HFFc6 (cell line): Measurements from ENCODE around the gene RPL10A. TPM values are rescaled to one million over a fixed set of nuclear protein-coding genes. Genes with fewer than 3 reads are reported as not detected.
"Not testable (repeated sequence)": the region's sequence is repeated elsewhere in the genome, so short reads cannot be mapped to it uniquely, and the experiment has no call there.

Experiments
- DNase-seq: peaks from one replicate; pipeline ENCODE4 v3.0.0-alpha.2; 2018
- H3K27ac Mint-ChIP-seq: 2 replicates; pipeline ENCODE4 v1.8.0; 2020; ENCODE audit warnings: mild to moderate bottlenecking, mixed read lengths
- H3K27me3 Mint-ChIP-seq: 2 replicates; pipeline ENCODE4 v1.8.0; 2021; ENCODE audit warnings: mild to moderate bottlenecking, moderate library complexity, mixed read lengths; ENCODE audit not compliant: insufficient read depth
- H3K36me3 Mint-ChIP-seq: 2 replicates; pipeline ENCODE4 v1.8.0; 2021; ENCODE audit warnings: low read depth, mixed read lengths
- H3K4me1 Mint-ChIP-seq: 2 replicates; pipeline ENCODE4 v1.8.0; 2020; ENCODE audit warnings: low read depth, mixed read lengths
- H3K4me3 Mint-ChIP-seq: 2 replicates; pipeline ENCODE4 v1.8.0; 2020; ENCODE audit warnings: mild to moderate bottlenecking, moderate library complexity, mixed read lengths
- H3K9me3 Mint-ChIP-seq: 2 replicates; pipeline ENCODE4 v1.8.0; 2020; ENCODE audit warnings: mild to moderate bottlenecking, mixed read lengths
- total RNA-seq, 6 experiments: library from RNA; stranded (reverse); fragmentation: NEBNext Ultra II Directional; extraction: Animal tissue kit (Norgen Biotek cat#: 25700); gene quantifications; 2 replicates in 1 of 6; 3 replicates in 5 of 6; pipeline ENCODE4 v1.2.3, GENCODE V29; 2021
- TF ChIP-seq, protein P1 (sequence below): fragments of 200-600 bp; sonication (generic); IDR thresholded peaks from 2 replicates; pipeline ENCODE4 v1.5.0; 2021; ENCODE audit warnings: antibody characterized with exemption, mild to moderate bottlenecking

Gene RPL10A
- total RNA-seq, 6 experiments from 2014 or later: 1,220 to 1,355 (median 1,285) TPM

GRCh38 chr6:35427435-35427834 lies 40.8 kb upstream of the RPL10A start:
- Mint-ChIP-seq H3K9me3 (peaks cover 15% of the 10 kb centered on the region), H3K4me3 (0 out of 2 replicates have a peak overlapping the region, but pooled peaks have one; percentile 70), H3K4me1 (peaks cover 50% of the 10 kb centered on the region), H3K27me3 (peaks cover 4% of the 10 kb centered on the region), H3K36me3 (peaks cover 40% of the 10 kb centered on the region), H3K27ac (peak overlapping the region; percentile 90)
- no peak for DNase-seq
- TF ChIP-seq, protein P1, sequence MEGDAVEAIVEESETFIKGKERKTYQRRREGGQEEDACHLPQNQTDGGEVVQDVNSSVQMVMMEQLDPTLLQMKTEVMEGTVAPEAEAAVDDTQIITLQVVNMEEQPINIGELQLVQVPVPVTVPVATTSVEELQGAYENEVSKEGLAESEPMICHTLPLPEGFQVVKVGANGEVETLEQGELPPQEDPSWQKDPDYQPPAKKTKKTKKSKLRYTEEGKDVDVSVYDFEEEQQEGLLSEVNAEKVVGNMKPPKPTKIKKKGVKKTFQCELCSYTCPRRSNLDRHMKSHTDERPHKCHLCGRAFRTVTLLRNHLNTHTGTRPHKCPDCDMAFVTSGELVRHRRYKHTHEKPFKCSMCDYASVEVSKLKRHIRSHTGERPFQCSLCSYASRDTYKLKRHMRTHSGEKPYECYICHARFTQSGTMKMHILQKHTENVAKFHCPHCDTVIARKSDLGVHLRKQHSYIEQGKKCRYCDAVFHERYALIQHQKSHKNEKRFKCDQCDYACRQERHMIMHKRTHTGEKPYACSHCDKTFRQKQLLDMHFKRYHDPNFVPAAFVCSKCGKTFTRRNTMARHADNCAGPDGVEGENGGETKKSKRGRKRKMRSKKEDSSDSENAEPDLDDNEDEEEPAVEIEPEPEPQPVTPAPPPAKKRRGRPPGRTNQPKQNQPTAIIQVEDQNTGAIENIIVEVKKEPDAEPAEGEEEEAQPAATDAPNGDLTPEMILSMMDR: no peak

DNA sequence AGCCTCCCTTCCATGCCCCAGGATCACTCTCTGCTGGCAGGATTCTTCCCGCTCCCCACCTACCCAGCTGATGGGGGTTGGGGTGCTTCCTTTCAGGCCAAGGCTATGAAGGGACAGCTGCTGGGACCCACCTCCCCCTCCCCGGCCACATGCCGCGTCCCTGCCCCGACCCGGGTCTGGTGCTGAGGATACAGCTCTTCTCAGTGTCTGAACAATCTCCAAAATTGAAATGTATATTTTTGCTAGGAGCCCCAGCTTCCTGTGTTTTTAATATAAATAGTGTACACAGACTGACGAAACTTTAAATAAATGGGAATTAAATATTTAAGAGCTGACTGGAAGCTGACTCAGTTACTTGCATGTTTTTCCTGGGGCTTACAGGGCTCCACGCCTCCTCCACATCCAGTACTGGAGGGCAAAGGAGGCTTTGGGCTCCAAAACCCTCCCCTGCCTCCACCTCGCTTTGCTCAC lies 40.3 kb upstream of the RPL10A start:
- DNase-seq: peak; percentile 75
- peaks cover 40% of the 10 kb centered on the region for H3K36me3 Mint-ChIP-seq
- peaks cover 50% of the 10 kb centered on the region for H3K4me1 Mint-ChIP-seq
- peak overlapping the region; percentile 70 for H3K4me3 Mint-ChIP-seq
- peaks cover 15% of the 10 kb centered on the region for H3K9me3 Mint-ChIP-seq
- peak overlapping the region; percentile 90 for H3K27ac Mint-ChIP-seq
- TF ChIP-seq, protein P1: no peak
- peaks cover 4% of the 10 kb centered on the region for H3K27me3 Mint-ChIP-seq

DNA sequence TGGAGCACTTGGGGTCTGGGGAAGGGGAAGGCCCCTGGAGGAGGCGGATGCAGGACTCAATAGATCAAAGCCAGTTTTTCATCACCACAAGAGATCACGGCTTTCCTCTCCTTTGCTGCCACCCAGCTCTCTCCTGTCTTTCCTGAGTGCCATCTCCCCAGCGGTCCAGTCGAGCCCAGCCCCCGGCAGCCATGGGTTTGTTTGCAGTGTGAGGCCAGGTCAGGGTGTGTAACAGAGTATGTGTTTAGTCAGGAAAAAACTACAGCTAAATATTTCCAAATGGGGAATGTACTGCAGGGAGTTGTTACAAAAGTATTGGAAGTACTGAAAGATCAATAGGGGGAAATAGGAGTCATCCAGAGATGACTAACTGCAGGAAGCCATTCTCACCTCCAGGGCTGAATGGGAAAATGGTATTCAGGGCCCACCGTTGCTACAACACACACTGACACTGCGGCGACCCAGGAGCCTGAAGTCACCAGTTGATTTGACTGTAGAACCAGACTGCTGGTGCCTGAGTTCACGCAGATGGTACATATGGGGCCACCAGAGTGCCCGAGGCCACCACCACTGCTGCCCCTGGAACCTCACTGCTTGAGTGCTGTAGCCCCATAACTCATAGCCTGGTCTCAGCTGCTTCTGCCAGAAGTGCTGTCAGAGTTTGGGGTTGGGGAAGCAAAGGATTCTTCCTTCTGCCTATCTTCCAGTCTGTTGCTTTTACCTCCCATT lies 39.6 kb upstream of the RPL10A start:
- peaks cover 40% of the 10 kb centered on the region for H3K36me3 Mint-ChIP-seq
- DNase-seq: no peak
- H3K9me3 Mint-ChIP-seq: peaks cover 15% of the 10 kb centered on the region

DNA sequence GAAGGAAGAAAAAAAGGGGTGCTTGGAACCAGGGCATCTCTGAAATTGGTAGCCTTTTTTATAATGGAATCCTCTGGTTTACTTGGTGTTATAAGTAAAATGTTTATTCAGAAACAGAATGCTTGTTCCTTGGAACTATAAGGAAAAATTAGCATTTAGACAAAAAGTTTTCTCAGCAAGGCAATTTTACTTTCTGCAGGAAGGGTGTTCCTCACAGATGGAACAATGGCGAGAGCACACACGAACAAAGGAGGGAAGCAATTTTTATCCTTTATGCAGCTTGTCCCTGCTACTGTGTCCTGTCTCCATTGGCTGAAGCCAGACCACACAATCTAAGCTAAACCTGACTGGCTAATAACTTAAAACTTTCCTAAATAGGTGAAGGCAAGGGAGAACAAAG lies 38.7 kb upstream of the RPL10A start:
- peaks cover 15% of the 10 kb centered on the region for H3K9me3 Mint-ChIP-seq
- no peak overlapping the region for H3K4me3 Mint-ChIP-seq
- TF ChIP-seq, protein P1: no peak
- peak overlapping the region; percentile 90; the same call in 1 of the 2 replicates for H3K27ac Mint-ChIP-seq
- DNase-seq: no peak
- peaks cover 35% of the 10 kb centered on the region for H3K36me3 Mint-ChIP-seq
- peaks cover 2% of the 10 kb centered on the region for H3K27me3 Mint-ChIP-seq
- peaks cover 49% of the 10 kb centered on the region for H3K4me1 Mint-ChIP-seq

More for the DNA sequence above, 39.6 kb upstream of the RPL10A start:
- TF ChIP-seq, protein P1: peak; percentile 17; the same call in 1 of the 2 replicates
- H3K4me1 Mint-ChIP-seq: peaks cover 50% of the 10 kb centered on the region
- H3K27me3 Mint-ChIP-seq: peaks cover 2% of the 10 kb centered on the region
- H3K4me3 Mint-ChIP-seq: peak overlapping the region; percentile 70
- peak overlapping the region; percentile 90 for H3K27ac Mint-ChIP-seq

DNA sequence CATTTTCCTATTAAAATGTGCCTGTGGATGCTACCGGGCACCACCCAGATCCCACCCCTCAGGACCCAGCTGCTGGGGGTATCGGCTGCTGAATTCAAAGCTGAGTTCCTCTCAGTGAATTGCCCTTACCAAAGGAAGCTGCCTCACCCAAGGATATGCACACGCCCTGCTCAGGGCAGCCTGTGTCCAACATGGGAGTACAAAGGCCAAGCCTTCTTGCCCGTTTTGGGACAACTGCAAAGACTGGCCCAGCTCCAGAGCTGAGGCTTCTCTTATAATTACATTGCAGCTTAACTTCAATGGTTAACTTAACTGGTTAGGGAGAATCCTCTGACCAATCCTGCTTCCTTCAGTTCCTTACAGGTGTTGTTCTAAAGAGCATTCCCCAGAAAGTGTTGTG lies 35.9 kb upstream of the RPL10A start:
- TF ChIP-seq, protein P1: no peak
- H3K27me3 Mint-ChIP-seq: peaks cover 2% of the 10 kb centered on the region
- peaks cover 15% of the 10 kb centered on the region for H3K9me3 Mint-ChIP-seq
- no peak overlapping the region for H3K27ac Mint-ChIP-seq
- H3K4me3 Mint-ChIP-seq: no peak overlapping the region
- DNase-seq: no peak
- peaks cover 21% of the 10 kb centered on the region for H3K4me1 Mint-ChIP-seq
- H3K36me3 Mint-ChIP-seq: peaks cover 22% of the 10 kb centered on the region

DNA sequence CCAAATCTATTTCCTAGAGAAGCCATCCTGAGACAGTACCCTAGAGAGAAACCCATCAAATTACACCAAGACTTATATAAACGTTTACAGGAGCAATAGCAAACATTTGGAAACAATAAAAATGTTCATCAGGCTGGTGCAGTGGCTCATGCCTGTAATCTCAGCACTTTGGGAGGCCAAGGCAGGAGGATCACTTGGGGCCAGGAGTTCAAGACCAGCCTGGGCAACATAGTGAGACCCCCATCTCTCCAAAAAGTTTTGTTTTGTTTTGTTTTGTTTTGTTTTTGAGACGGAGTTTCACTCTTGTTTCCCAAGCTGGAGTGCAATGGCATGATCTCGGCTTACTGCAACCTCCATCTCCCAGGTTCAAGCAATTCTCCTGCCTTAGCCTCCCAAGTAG lies 35.5 kb upstream of the RPL10A start:
- H3K4me3 Mint-ChIP-seq, H3K27ac Mint-ChIP-seq, H3K27me3 Mint-ChIP-seq, DNase-seq: not testable (repeated sequence)
- Mint-ChIP-seq H3K36me3 (peaks cover 22% of the 10 kb centered on the region), H3K9me3 (peaks cover 15% of the 10 kb centered on the region), H3K4me1 (peaks cover 17% of the 10 kb centered on the region)
